Upper lobe of right lung (tissue), 1 donor: Measurements from ENCODE around the gene NABP2. TPM values are rescaled to one million over a fixed set of nuclear protein-coding genes. Genes with fewer than 3 reads are reported as not detected.

ENCODE experiments used
- ATAC-seq: fragments of 200-7000 bp; cut with Tn5 transposase; one replicate; pipeline ENCODE4 v1.9.1; 2020; ENCODE audit warnings: mild to moderate bottlenecking, moderate library complexity
- DNase-seq: peaks from one replicate; pipeline ENCODE4 v3.0.0-alpha.2; 2020
- H3K27ac ChIP-seq: fragments of 200-600 bp; one replicate; pipeline ENCODE4 v1.8.0; 2022
- H3K27me3 ChIP-seq: fragments of 200-600 bp; one replicate; pipeline ENCODE4 v1.8.0; 2022; ENCODE audit warnings: mild to moderate bottlenecking
- H3K36me3 ChIP-seq: fragments of 200-600 bp; one replicate; pipeline ENCODE4 v1.8.0; 2022
- H3K4me1 ChIP-seq: fragments of 200-600 bp; one replicate; pipeline ENCODE4 v1.8.0; 2022
- H3K4me3 ChIP-seq: fragments of 200-600 bp; one replicate; pipeline ENCODE4 v1.8.0; 2022; ENCODE audit warnings: mild to moderate bottlenecking
- H3K9me3 ChIP-seq: fragments of 200-600 bp; one replicate; pipeline ENCODE4 v1.8.0; 2022
- intact Hi-C: fragments of 100-400 bp; cut with DNase I; formaldehyde crosslinking; loops from one replicate; pipeline ENCODE4 v1.11.0; 2022
- total RNA-seq: library from RNA; stranded (reverse); fragmentation: NEBNext Ultra II Directional; extraction: Animal tissue kit (Norgen Biotek cat#: 25700); gene quantifications from one replicate; pipeline ENCODE4 v1.2.1, GENCODE V29; 2021
- TF ChIP-seq, protein P1 (sequence below): fragments of 200-600 bp; IDR thresholded peaks from one replicate; pipeline ENCODE4 v1.8.0; 2022; ENCODE audit warnings: antibody characterized with exemption
- donor health status: DM: no; HTN: yes; CAD: no; lungs with severe emphysema.

NABP2 gene
- total RNA-seq, 1 donor from 2014 or later, result 19.8 TPM

DNA sequence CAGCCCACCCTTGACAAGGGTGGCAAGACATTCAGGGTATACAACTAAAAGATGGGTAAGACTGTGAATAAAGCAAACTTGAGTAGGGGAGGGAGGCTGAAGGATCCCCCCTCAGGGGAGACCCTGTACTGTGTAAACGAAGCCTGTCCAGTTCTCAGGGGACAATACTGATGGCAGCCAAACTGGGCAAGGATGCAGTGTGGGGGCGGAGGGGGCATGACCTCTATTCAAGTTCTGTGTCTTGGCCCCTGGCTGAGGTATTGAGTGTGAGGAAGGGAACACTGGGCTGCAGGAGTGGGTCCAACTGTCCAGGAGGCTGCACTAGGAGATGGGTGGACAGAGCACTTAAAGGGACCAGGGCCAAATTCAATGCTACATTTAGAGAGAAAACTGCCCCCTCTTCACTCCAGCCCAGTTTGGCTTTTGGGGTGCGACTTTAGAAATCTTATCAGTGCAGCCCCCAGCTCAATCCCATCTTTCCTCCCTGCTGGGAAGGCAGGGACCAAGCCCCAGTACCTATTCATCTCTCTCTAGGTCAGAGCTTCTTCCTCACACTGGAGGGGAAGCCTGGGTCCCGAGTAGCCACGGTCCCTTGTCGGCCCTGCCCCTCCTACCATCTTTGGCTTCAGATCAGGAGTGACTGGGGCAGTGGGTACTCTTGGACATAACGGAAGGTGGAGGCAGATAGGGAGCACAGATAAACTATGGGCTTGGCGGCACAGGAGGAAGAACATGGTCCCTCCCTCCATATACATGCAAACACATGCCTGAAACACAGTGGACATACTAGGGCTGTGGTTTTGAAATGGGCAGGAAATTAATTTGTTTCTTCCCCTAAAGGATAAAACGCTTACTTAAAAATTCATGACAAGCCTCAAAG lies 17.5 kb downstream of the NABP2 start:
- H3K27ac ChIP-seq, result no peak overlapping the region
- ATAC-seq (no peak), DNase-seq (no peak)
- no peak overlapping the region for H3K4me3 ChIP-seq
- TF ChIP-seq, protein P1, sequence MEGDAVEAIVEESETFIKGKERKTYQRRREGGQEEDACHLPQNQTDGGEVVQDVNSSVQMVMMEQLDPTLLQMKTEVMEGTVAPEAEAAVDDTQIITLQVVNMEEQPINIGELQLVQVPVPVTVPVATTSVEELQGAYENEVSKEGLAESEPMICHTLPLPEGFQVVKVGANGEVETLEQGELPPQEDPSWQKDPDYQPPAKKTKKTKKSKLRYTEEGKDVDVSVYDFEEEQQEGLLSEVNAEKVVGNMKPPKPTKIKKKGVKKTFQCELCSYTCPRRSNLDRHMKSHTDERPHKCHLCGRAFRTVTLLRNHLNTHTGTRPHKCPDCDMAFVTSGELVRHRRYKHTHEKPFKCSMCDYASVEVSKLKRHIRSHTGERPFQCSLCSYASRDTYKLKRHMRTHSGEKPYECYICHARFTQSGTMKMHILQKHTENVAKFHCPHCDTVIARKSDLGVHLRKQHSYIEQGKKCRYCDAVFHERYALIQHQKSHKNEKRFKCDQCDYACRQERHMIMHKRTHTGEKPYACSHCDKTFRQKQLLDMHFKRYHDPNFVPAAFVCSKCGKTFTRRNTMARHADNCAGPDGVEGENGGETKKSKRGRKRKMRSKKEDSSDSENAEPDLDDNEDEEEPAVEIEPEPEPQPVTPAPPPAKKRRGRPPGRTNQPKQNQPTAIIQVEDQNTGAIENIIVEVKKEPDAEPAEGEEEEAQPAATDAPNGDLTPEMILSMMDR, result no peak
- no peaks in the 10 kb centered on the region for H3K9me3 ChIP-seq
- no peaks in the 10 kb centered on the region for H3K4me1 ChIP-seq
- H3K27me3 ChIP-seq, result no peaks in the 10 kb centered on the region
- intact Hi-C loops, result no loop called here
- peaks cover 80% of the 10 kb centered on the region for H3K36me3 ChIP-seq

DNA sequence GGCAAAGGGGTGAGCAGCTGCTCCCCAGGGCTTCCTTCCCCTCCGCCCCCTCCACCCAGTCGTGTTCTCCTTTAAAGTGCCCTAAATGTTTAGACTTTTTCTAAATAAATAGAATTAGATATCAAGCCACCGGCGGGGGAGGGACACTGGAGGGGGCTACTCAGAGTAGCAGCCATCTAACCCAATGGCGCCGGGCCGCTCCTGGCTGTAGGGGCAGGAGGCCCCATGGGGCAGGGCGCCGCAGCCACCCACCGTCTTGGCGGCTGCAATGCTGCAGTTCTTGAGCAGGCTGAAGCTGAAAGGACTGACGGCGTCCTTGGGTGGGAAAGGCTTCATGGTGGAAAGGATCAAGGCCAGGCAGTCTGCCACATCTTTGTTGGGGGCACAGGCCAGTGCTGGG lies 18.8 kb downstream of the NABP2 start:
- no peak overlapping the region for H3K27ac ChIP-seq
- ATAC-seq, result no peak
- H3K36me3 ChIP-seq, result peaks cover 93% of the 10 kb centered on the region
- intact Hi-C loops, result no loop called here
- no peak for DNase-seq
- H3K27me3 ChIP-seq, result no peaks in the 10 kb centered on the region
- TF ChIP-seq, protein P1, result no peak
- H3K9me3 ChIP-seq, result no peaks in the 10 kb centered on the region
- no peaks in the 10 kb centered on the region for H3K4me1 ChIP-seq
- no peak overlapping the region for H3K4me3 ChIP-seq

DNA sequence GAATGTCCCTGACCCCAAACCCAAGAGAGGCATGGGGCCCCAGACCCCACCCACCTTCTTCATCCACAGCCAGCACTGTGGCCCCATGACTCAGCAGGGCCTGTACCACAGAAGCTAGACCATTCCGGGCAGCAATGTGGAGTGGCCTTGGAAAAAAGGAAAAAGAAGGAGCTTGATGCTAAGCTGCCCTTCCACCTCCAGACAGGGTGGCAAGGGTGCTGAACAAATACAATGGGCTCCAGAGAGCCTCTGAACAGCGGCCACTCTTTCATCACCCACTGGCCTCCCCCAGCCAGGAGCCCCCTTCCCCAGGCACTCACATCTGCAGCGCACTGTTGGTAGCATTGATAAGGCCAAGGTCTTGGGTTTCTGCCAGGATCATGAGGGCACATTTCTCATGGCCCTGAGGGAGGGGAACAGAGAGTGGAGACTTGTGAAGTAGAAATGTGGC lies 19.6 kb downstream of the NABP2 start:
- TF ChIP-seq, protein P1, result no peak
- Histone ChIP-seq H3K36me3 (peaks cover 100% of the 10 kb centered on the region), H3K4me3 (no peak overlapping the region), H3K27me3 (no peaks in the 10 kb centered on the region), H3K9me3 (no peaks in the 10 kb centered on the region), H3K4me1 (no peaks in the 10 kb centered on the region), H3K27ac (no peak overlapping the region)
- DNase-seq (no peak), ATAC-seq (no peak)
- intact Hi-C loops, result no loop called here

DNA sequence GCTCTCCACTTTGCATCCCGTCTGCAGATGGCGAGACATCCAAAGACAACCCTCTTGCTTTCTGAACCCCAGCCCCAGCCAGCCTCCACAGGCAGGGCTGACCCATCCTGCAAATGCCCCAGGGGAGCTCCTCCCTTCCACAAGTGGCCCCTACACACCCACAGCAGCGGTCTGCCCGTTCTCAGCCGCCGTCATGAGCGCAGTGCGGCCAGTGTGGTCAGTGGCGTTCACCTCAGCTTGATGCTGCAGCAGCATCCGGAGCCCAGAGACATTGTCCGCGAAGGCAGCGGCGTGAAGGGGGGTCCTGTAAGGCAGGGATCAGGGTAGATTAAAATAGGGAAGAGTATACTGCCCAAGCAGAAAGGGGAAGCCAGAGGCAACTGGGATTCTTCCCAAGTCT lies 20.4 kb downstream of the NABP2 start:
- TF ChIP-seq, protein P1, result no peak
- H3K27ac ChIP-seq, result no peak overlapping the region
- no peaks in the 10 kb centered on the region for H3K9me3 ChIP-seq
- intact Hi-C loops, result no loop called here
- H3K4me1 ChIP-seq, result no peaks in the 10 kb centered on the region
- DNase-seq, result no peak
- H3K27me3 ChIP-seq, result no peaks in the 10 kb centered on the region
- H3K36me3 ChIP-seq, result peaks cover 100% of the 10 kb centered on the region
- no peak overlapping the region for H3K4me3 ChIP-seq
- no peak for ATAC-seq

DNA sequence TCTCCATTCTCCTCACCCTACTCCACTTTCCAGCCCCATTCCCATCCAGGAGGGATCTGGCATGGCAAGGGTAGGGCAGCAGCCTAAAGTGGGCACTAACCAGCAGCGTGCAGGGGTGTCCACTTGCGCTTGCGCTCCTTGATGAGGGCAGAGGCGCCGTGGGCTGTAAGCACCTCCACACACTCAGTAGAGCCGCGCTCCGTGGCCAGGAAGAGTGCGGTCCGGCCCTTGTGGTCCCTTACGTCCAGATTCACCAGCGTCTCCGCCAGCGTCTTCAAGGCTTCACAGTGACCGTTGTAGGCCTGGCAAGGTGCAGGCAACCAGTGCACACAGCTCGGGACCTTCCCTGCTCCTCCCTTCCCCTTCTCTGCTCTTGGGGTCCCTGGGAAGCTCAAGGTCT lies 23.8 kb downstream of the NABP2 start:
- H3K4me3 ChIP-seq, result no peak overlapping the region
- no peak for ATAC-seq
- H3K27me3 ChIP-seq, result no peaks in the 10 kb centered on the region
- TF ChIP-seq, protein P1, result no peak
- no peak for DNase-seq
- intact Hi-C loops, result no loop called here
- H3K9me3 ChIP-seq, result no peaks in the 10 kb centered on the region
- H3K27ac ChIP-seq, result no peak overlapping the region
- no peaks in the 10 kb centered on the region for H3K4me1 ChIP-seq
- H3K36me3 ChIP-seq, result peaks cover 100% of the 10 kb centered on the region
